ENCODE results near the gene FAM174B.

FAM174B gene

GRCh38 chr15:92638709-92639365, 16.7 kb downstream of the FAM174B start:
- H3K4me3 ChIP-seq (replicated peaks; ENCODE audit: insufficient read depth, low read length): no peak overlapping the region
- H3K27ac ChIP-seq (replicated peaks): no peak overlapping the region
- TF ChIP-seq REST (IDR thresholded peaks at IDR 0.05; ENCODE audit: insufficient replicate concordance, low read depth) (no peak), SPI1 (IDR thresholded peaks at IDR 0.05; ENCODE audit: borderline replicate concordance, low read depth) (no peak), POLR2AphosphoS5 (IDR thresholded peaks at IDR 0.05; ENCODE audit: low read depth) (no peak)
- DNase-seq (ENCODE audit: low read depth in 1 of 2, low spot score in 1 of 2): no peak
- H3K27me3 ChIP-seq (ENCODE audit: insufficient read depth, poor library complexity, severe bottlenecking): no peaks in the 10 kb centered on the region

DNA sequence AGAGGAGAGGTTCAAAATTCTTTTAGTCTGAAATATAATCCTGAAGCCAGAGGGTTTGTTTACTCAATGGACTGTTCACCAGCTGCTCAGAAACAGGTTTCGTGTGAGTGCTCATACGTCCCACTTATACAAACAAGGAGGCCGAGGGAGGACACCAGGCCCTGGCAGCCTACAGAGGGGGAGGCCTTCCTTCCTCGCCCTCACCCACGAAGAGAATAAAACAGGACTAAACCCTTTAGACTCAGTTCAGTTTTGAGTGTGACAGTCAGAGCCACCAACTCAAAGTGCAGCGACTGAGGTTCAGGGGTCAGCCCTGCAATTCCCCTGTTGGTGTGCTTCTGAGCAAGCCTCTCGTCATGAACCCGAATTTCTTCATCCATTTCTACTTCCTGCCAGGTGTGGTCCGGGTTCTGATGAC, 17.3 kb downstream of the FAM174B start:
- Histone ChIP-seq H3K27me3 (ENCODE audit: insufficient read depth, poor library complexity, severe bottlenecking) (no peaks in the 10 kb centered on the region), H3K27ac (replicated peaks) (no peak overlapping the region), H3K4me3 (replicated peaks; ENCODE audit: insufficient read depth, low read length) (no peak overlapping the region)
- no peak for DNase-seq (ENCODE audit: low read depth in 1 of 2, low spot score in 1 of 2)
- no peak for TF ChIP-seq REST (IDR thresholded peaks at IDR 0.05; ENCODE audit: insufficient replicate concordance, low read depth)
- TF ChIP-seq CTCF (IDR thresholded peaks at IDR 0.05; ENCODE audit: insufficient read depth, low read length): no peak
- TF ChIP-seq GABPA (IDR thresholded peaks at IDR 0.05; ENCODE audit: low read depth): no peak
- no peak for TF ChIP-seq POLR2AphosphoS5 (IDR thresholded peaks at IDR 0.05; ENCODE audit: low read depth)
- TF ChIP-seq SPI1 (IDR thresholded peaks at IDR 0.05; ENCODE audit: borderline replicate concordance, low read depth): no peak

DNA sequence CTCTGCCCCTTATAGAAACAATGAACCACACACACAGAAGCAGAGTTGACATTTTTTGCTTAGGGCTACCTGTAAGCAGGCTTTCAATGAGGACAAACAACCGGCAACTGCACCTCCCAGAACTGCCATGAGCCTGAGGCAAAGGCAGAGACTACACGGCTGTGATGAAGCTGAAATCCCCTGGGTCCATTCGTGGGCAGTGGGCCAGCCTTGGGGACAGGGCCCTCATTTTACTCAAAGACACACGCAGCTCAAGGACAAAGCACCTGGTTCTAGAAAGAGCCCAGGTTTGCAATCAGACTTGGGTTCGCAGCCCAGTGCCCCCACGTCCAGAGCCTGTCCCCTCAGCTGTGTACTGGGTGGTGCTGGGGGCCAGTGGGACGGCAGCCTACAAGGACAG, 17.9 kb downstream of the FAM174B start:
- no peak for DNase-seq (ENCODE audit: low read depth in 1 of 2, low spot score in 1 of 2)
- Histone ChIP-seq H3K4me3 (replicated peaks; ENCODE audit: insufficient read depth, low read length) (no peak overlapping the region), H3K27ac (replicated peaks) (no peak overlapping the region), H3K27me3 (ENCODE audit: insufficient read depth, poor library complexity, severe bottlenecking) (no peaks in the 10 kb centered on the region)
- TF ChIP-seq POLR2AphosphoS5 (IDR thresholded peaks at IDR 0.05; ENCODE audit: low read depth) (no peak), CTCF (IDR thresholded peaks at IDR 0.05; ENCODE audit: insufficient read depth, low read length) (no peak), REST (IDR thresholded peaks at IDR 0.05; ENCODE audit: insufficient replicate concordance, low read depth) (no peak), SPI1 (IDR thresholded peaks at IDR 0.05; ENCODE audit: borderline replicate concordance, low read depth) (no peak), GABPA (IDR thresholded peaks at IDR 0.05; ENCODE audit: low read depth) (no peak)

Data from HL-60 (cell line).